Activated CD4-positive, alpha-beta T cell treated with anti-CD3 and anti-CD28 coated beads for 4 hours (primary cell): ENCODE results near the gene FA2H.
"Not testable (repeated sequence)": the region's sequence is repeated elsewhere in the genome, so short reads cannot be mapped to it uniquely, and the experiment has no call there.

ENCODE experiments used
- DNase-seq, 2 donors: peaks; one replicate each; pipeline ENCODE4 v3.0.0-alpha.2; 2020

FA2H gene

DNA sequence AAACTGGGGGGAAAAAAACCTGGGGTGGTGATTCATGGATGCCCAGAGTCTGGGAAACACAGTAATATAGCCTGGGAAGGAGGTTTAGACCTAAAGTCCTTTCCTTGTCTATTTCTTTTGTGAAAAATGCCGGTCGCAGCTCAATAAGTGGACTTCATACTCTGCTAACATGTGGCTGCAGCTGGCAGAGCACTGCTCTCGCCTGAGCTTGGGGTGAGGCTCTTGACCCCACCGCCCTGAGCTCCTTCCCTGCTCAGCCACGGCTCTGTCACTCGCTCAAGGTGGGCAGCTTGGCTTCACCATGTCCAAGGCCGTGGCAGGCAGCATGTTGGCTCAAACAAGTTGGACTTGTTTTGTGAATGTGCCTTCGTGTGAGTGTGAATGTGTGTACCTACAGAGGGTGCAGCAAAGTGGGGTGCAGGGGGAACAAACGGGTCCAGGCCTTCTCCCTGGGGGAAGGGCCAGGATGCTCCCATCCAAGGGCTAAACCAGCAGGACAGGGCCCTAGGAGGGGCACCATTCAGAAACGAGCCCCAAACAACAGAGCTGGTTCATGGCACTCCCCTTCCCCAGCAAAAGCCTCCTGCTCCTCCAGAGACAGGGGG is 4.9 kb downstream of the FA2H start:
- DNase-seq = no peak

DNA sequence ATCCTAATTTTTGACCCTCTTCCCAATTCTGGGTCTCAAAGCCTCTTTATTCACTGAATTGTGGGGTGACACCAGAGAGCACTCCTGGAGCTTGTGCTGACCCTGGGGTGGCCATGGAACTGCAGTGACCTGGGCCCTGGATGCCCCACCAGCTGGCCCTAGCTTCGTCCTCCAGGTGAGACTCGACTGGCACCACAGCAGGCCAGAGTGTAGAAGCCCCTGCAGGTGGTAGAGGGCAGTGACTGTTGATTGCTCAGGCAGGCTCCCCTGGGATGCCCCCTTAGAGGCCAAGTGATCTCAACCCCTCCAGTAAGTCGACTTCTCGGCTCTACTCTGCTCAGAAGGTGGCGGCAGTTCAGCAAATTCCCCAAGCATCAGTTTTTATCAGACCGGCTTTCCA is 6.4 kb downstream of the FA2H start:
- DNase-seq = no peak

DNA sequence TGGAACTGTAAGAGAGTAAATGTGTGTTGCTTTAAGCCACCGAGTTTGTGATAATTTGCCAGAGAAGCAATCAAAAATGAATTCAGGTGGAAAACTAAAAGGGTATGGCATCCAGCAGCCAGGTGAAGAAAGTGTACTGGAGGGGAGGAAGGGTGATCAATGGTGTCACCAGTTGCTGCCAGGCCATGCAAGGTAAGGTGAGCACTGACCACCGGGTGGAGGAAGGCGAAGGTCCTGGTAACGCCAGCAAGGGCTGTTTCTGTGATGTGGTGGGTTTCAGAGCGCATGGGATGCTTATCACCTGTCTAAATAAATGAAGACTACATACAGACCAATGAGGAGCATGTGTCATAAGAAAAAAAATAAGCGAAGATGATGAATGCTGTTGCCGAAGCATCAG is 6.9 kb downstream of the FA2H start:
- DNase-seq = no peak

DNA sequence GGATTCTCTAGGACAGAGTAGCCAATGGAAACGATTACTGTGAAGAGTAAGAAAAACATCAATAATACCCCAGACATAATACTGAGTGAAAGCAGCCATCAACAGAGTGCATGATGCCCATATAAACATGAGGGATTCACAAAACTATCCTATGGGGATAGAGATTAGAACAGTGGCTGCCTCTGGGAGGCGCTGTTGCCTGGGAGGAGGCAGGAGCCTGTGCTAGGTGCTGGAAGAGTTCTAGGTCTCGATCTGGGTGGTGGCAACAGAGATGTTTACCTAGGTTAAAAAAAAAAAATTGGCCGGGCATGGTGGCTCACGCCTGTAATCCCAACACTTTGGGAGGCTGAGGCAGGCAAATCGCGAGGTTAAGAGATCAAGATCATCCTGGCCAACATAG is 7.9 kb downstream of the FA2H start:
- no peak for DNase-seq

DNA sequence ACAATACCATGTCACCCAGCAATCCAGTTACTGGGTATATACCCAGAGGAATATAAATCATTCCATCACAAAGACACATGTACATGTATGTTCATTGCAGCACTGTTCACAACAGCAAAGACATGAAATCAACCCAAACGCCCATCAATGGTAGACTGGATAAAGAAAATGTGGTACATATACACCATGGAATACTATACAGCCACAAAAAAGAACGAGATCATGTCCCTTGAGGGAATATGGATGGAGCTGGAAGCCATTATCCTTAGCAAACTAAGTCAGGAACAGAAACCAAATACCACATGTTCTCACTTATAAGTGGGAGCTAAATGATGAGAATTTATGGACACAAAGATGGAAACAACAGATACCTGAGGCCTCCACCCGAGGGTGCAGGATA is 10.4 kb downstream of the FA2H start:
- DNase-seq = not testable (repeated sequence)

DNA sequence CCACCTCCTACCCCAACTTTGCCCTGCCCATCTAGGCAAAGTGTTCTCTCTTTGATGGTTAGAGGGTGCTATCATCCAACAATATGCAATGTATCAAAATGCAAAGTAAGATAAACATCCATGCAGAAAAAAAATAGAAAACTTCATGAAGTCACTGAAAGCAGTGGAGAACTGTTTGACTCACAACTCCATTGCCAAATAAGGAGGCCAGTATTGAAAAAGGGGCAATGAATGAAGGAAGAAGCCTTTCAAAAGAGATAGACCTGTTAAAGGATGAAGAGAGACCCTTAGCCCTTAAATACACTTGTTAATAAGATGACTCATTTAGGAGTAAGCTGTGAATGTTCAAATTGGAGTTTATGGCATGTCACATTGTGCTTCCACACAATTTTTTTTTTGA is 13.0 kb downstream of the FA2H start:
- no peak for DNase-seq

DNA sequence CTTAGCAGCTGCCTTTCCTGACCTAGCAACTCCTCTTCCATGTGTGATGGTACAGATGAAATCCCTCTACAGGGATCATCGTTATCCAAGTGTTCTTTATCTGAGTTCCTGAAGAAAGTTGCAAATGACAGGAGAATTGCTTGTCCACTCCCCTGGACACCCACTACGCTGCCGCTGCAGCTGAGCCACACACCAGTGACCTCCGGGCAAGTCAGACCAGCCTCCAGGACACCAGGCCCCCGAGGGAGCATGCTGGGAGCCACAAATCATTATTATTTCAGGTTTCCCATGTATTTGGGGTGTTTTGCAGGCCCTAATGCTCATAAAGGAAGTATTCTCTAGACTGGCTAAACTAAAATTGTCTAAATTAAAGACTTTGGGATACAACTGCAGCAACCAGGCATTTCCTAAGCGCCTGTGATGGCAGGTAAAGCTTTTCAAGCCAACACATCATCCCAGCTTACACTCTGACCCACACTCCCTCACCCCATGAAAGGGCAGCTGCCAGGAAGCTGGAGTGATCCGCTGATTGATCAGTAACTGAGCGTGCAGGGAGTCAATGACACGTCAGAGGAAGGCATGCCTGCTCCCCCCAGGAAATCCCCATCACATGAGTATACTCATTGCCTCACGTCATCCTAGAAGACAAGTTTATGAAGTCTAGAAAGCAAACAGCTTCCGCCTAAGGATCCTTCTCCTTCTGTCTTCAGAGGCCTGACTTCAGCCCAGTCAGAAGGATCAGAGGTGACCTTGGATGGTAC is 14.4 kb downstream of the FA2H start:
- DNase-seq = no peak

DNA sequence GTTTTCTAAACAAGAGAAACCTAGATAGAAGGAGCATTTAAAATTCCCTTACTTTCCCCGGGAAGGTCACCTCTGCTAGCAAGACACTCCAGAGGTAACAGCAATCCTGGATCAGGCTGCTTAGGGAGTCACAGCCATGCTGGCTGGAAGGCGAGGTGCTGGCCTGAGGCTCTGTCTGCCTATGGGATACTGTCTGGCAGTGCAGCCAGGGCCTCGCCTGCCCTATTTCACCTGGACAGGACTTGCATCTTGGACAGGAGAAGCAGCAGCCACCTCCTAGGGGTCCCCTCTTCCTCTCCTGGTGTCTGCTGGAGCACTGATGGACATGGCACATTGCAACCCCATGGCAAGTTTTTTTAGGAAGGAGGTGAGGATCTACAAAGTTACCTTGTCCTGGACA is 15.1 kb downstream of the FA2H start:
- no peak for DNase-seq

DNA sequence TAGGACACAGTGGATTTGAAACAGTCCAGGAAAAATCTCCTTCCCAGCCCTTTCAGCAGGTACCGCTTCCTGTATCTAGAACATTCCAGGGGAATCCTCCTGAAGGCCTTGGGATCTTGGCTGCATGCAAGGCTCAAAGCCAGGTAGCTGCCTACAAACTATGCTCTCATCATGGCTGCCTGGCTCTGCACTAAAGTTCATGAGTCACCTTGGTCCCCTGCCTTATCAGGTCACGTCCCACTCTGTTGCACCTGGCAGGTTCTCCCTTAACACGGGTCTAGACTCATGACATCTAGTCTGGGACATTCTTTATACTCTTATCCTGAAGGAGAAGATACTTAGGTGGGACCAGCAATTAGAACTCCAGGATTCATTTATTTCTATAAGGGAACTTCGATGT is 15.8 kb downstream of the FA2H start:
- DNase-seq = no peak

DNA sequence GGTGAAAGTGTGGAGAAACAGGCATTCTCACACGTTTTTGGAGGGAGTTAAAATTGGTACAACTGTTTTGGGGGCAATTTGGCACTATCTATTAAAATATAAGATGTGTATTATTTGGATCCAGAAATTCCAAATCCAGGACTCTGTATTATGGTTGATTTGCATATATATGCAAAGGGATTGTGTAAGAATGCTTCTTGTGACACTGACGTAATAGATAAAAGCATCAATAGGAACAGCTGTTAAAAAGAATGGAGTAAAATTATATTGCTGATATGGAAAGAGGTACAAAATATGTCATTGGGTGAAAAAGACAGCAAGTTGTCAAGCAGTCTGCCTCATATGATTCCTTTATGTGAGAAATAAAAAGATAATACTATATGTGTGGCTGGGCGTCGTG is 17.3 kb downstream of the FA2H start:
- no peak for DNase-seq

DNA sequence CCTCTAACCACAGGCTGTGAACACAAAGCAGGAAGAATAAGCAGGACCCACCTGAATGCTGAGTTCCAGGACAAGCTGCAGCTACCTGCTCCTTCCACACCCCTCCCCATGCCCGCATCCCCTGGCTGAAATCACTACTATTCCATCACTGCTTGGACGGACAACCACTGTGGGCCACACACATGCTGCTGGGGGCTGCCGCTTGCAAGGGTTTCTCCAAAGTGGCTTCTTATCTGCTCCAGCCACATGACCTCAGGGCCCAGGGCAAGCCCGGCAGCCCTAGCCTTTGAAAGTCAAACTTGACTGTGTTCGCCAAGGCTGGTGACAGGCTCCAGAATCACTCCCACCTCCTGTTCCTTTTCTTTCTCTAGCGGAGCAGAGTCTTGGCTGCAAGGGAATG is 18.4 kb downstream of the FA2H start:
- no peak for DNase-seq

DNA sequence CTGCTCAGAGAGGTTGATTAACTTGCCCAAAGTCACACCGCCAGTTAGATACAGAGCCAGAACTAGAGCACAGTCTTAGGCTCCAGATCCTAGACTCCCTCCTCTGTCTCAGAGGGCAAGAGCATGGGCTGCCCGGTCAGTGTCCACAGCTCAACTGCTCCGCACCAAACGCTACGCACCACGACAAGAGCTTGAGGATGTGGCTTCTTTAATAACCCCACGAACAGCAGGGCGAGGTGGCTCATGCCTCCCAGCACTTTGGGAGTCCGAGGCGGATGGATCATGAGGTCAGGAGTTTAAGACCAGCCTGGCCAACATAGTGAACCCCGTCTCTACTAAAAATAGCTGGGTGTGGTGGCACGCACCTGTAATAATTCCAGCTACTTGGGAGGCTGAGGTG is 21.4 kb downstream of the FA2H start:
- DNase-seq = no peak

DNA sequence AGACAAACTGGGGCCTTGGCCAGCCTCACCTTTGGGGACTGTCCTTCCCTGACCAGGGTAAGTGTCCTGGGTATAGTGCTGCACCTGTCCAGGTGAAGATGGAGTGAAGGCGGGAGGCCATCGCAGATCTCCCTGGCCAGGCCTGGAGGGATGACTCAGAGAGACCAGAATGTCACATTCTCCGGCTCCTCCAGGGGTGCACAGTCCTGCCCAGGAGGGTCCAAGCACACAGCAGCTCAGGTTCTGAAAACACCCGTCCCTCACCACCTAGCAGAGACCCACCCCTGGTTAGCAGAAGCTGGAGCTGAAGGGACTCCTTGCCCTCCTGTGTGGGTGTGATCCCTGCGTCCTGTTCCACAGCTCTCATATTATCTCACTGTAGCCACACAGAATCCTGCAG is 21.9 kb downstream of the FA2H start:
- no peak for DNase-seq

DNA sequence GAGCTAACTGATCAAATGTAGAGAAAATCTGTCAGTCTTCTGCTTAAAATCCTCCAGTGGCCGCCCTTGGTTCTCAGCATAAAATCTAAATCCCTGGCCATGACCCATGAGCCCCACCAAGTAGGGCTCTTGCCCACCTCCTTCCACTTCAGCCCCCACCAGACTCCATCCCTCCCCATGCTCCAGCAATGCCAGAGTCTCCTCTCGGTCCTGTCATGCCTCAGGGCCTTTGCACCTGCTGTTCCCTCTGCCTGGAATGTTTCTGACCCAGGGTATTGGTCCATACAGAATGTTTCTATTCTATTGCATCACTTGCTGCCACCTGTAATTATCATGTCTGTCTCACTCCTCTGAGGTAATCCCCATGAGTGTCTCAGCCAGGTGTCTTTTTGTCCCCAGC is 22.4 kb downstream of the FA2H start:
- DNase-seq = no peak

DNA sequence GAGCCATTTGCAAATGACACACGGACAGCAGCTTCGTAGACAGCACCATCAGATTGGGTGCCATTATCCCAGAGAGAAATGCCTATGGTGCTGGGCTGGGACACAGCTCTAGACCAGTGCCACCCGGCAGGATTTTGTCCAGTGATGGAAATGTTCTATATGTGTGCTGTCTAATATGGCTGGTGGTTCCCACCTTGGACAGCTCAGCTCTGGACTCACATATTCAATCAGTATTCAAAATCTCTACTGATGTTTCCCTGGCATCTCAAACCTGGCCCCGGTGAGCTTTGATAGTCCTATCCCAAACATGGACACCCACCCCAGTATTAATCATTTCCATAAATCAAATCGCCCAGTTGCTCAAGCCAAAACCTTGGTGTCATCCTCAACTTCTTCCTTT is 23.0 kb downstream of the FA2H start:
- no peak for DNase-seq

DNA sequence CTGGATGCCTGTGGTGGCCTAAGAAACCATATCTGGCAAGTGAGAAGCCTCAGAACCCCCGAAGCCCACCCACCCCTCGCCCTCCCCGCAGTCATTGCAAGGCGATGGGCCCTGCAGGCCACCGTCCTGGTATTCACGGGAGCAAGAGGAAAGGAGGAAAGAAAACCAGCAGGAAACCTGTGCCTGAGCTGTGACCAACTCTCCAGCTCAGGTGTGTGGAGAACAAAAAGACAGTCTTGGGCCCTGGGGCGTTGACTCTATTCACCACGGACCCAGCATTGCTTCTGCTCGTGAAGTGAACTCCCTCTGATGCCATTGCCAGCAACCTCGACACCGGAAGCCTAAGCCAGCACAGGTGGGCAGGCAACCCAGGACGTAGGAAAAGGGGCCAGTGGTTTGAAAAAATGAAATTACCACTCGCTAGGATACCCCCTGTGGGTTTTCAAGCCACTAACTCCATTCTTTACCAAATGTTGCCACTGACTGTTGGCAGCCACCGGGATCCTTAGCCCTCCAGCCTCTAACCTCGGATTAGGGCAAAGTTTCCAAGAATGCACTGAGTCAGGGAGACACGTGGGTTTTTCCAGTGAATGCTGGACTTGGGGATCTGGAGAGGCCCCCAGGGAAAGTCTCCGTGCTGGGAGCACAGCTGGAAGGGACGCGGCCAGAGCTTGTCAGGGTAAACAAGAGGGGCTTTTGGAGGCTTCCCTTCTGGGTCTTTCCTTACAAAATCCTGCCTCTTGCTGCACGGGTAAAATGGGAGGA is 25.1 kb downstream of the FA2H start:
- DNase-seq = no peak

DNA sequence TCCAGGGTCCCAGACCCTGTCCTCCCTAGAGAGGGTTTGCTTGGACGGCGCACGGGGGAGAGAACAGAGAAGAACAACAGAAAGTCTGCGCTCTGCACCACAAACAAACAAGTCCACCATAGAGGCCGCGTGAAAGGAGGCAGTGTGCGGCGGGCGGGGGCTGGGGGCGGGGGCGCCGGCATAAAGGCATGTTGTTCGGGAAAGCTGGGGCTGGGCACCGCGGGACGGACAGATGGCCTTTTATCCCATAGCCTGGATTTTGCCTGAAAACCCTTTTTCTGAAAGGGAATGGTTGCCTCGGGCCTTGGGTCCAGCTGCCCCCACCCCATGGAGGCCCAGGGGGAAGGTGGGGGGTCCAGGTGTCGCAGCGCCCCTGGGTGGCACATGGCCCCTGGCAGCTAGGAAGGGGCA is 26.0 kb downstream of the FA2H start:
- DNase-seq = no peak

DNA sequence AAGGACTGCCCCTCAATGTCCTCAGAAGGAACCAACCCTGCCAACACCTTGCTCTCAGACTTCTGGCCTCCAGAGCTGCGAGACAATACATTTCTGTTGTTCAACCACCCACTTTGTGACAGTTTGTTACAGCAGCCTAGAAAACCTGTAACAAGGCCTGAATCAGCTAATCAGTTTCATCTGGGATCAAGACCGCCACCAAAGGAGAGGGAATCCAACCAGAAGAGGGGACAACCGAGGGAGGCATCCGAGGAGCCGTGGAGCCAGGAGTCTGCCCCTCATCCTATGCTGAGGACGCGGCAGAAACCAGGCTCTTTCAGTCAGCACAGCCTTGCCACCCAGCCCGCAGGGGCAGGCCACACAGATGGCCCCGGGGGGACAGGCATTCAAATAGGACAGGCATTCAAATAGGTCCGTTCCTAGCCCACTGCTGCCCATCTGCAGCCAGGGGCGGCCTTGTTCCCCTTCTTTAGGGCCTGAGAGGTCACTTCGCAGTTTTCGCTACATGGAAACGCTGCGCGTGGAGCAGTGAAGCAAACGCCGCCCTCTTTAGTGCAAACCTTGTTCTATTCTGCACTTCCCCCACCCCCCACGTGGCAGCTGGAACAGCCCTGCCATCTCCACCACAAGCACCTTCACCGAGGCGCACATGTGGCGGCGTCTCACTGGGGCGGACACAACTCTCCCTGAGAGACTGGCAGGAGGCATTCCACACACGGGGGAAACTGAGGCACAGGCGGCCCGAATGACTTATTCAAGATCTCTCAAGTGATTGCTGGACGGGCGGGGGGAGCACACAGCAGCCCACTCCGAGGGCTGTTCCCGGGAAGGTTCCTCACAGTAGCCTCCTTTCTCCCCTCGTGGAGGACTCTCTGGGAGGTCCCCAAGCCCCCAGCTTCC is 26.7 kb downstream of the FA2H start:
- no peak for DNase-seq

DNA sequence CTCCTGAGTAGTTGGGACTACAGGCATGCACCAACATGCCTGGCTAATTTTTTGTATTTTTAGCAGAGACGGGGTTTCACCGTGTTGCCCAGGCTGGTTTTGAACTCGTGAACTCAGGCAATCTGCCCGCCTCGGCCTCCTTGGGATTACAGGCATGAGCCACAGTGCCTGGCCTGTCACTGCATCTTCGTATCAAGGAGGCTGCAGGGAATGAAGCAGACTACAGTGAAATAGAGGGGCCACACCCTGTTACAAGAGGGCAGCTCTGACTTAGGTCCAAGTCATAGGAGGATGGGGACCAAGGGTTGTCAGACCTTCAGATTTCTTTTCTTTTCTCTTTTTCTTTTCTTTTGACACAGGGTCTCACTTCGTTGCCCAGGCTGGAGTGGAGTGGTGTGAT is 28.7 kb downstream of the FA2H start:
- DNase-seq = no peak

DNA sequence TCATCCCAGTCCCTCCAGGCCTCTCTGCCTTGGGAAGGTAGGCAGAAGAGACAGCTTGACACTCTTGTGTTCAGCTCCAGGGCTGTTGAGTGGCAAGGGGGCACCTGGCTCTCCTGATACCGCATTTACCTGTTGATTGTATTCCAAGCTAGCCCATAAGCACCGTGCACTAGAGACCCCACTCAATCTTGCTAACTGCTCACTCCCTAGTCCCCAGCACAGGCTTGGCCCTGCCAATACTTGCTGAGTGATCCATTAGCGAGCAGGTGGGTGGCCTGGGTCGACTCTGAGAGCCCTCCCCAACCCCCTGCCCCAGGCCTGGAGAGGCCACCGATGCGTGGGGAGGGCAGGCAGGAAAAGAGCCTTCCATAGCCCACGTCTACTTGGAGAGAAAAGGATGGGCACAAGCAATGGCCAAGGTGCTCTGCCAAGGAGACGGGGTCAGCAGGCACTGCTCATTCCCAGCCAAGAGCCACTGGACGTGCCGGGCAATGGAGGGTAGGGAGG is 29.5 kb downstream of the FA2H start:
- DNase-seq = no peak

DNA sequence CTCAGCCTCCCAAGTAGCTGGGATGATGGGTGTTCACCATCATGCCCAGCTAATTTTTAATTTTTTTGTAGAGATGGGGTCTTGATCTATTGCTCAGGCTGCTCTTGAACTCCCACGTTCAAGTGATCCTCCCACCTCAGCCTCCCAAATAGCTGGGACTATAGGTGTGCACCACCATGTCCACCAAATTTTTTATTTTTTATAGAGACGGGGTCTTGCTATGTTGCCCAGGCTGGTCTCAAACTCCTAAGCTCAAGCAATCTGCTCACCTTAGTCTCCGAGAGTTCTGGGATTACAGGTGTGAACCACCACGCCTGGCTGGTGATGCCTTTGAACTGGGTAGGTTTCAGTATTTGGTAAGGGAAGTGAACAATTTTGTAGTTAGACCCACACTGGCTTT is 30.1 kb downstream of the FA2H start:
- DNase-seq = no peak

DNA sequence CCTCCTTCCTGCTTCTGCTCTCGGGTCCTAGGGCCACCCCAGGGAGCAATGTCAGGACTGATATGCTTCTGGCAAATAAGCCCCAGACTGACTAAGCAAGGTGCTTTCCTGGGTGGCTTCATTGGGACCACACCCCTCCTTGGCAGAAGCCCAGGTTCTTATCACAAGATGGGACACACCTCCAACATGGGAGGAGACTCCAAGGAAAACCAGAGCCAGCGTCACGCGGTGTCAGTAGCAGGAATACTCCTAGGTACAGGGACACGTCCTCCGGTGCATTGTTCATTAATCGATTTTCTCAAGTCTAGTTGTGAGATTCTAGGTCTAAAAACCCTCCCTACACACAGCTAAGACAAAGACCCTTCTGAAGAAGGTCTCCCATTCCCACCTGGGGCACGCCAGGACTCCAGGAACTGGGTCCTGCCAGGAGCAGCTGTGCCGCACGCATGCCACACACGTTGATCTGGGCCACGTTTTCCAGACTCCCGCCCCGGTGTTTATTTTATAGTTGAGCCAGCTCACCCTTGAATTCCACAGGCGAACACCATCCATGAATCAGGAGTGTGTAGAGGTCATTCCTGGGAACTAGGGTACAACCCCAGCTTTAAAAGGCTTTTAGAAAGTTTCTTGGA is 30.8 kb downstream of the FA2H start:
- no peak for DNase-seq
